HepG2 (cell line): ENCODE data around the gene SRSF2. TPM values are rescaled to one million over a fixed set of nuclear protein-coding genes. Genes with fewer than 3 reads are reported as not detected.

Experiments used
- ERF ChIP-seq: IDR thresholded peaks from 2 replicates; pipeline ENCODE4 v1.6.1; 2018; ENCODE audit warnings: missing biosample characterization, missing genetic modification reagents
- ESRRA ChIP-seq: sonication (generic); formaldehyde crosslinking; IDR thresholded peaks from 2 replicates; pipeline ENCODE4 v1.5.1; 2020; ENCODE audit warnings: mild to moderate bottlenecking, low read depth, missing genetic modification reagents
- FOSL2 ChIP-seq: sonication (generic); formaldehyde crosslinking; IDR thresholded peaks from 2 replicates; pipeline ENCODE4 v1.4.0; 2020; ENCODE audit warnings: missing genetic modification reagents
- PCBP2 ChIP-seq: fragments of 200-400 bp; formaldehyde crosslinking; optimal IDR thresholded peaks from 2 replicates; pipeline ENCODE3; 2018; ENCODE audit warnings: low read length, low read depth; ENCODE audit not compliant: poor library complexity, severe bottlenecking
- TBX3 ChIP-seq: fragments of 450-650 bp; IDR thresholded peaks from 2 replicates; pipeline ENCODE4 v1.6.1; 2017; ENCODE audit warnings: antibody characterized with exemption, mild to moderate bottlenecking, inconsistent platforms, borderline replicate concordance
- ZMYM2 ChIP-seq: sonication (generic); formaldehyde crosslinking; IDR thresholded peaks from 2 replicates; pipeline ENCODE4 v1.8.0; 2022; ENCODE audit warnings: mild to moderate bottlenecking, missing genetic modification reagents
- ZNF205 ChIP-seq: IDR thresholded peaks from 2 replicates; pipeline ENCODE4 v1.6.1; 2018; ENCODE audit warnings: missing biosample characterization, missing genetic modification reagents
- ZNF235 ChIP-seq: sonication (generic); formaldehyde crosslinking; IDR thresholded peaks from 2 replicates; pipeline ENCODE4 v1.8.1; 2023; ENCODE audit warnings: mild to moderate bottlenecking, missing genetic modification reagents, borderline replicate concordance
- ZNF350 ChIP-seq: sonication (generic); formaldehyde crosslinking; IDR thresholded peaks from 2 replicates; pipeline ENCODE4 v1.4.0; 2020; ENCODE audit warnings: mild to moderate bottlenecking, low read depth, missing genetic modification reagents, borderline replicate concordance
- ZNF768 ChIP-seq: sonication (generic); formaldehyde crosslinking; IDR thresholded peaks from 2 replicates; pipeline ENCODE4 v1.4.0; 2020; ENCODE audit warnings: missing genetic modification reagents
- ZNF790 ChIP-seq: sonication (generic); formaldehyde crosslinking; IDR thresholded peaks from 2 replicates; pipeline ENCODE4 v1.8.0; 2022; ENCODE audit warnings: missing genetic modification reagents, mild to moderate bottlenecking, borderline replicate concordance
- polyA plus RNA-seq, 8 experiments: library from polyadenylated mRNA; depleted of rRNA in 3 of 8; stranded (reverse) in 7 of 8; unstranded in 1 of 8; fragments of >200 nt; fragmentation: Illumina TruSeq in 4 of 8; extraction: Trizol in 4 of 8; gene quantifications; 2 replicates each; pipeline versions ENCODE4 v1.2.1 to v1.2.3, GENCODE V29; 2011 to 2016; ENCODE audit warnings: low read depth in 4 of 8, missing spikeins in 1 of 8, mixed read lengths in 1 of 8; ENCODE audit not compliant: insufficient read depth in 1 of 8
- total RNA-seq, 5 experiments: library from RNA; depleted of rRNA; stranded (reverse); fragments of >200 nt; fragmentation: Illumina TruSeq; extraction: Trizol; gene quantifications; 2 replicates each; pipeline ENCODE4 v1.2.3, GENCODE V29; 2016; ENCODE audit warnings: low read depth in 1 of 5
- TF ChIP-seq, protein P1 (sequence below): sonication (generic); formaldehyde crosslinking; IDR thresholded peaks from 2 replicates; pipeline ENCODE4 v1.4.0; 2020; ENCODE audit warnings: low read depth, missing genetic modification reagents
- TF ChIP-seq, protein P2 (sequence below), 2 experiments: fragments of 450-650 bp in 1 of 2; sonication (generic) in 1 of 2; formaldehyde crosslinking in 1 of 2; IDR thresholded peaks; 2 replicates each; pipeline versions ENCODE4 v1.6.1 to v1.8.0; 2016 to 2022; ENCODE audit warnings: antibody characterized with exemption in 1 of 2, mild to moderate bottlenecking in 1 of 2, missing genetic modification reagents in 1 of 2
- TF ChIP-seq, protein P3 (sequence below): IDR thresholded peaks from 2 replicates; pipeline ENCODE4 v1.6.1; 2018; ENCODE audit warnings: missing genetic modification reagents, mild to moderate bottlenecking, missing compliant biosample characterization

Gene SRSF2
- total and polyA plus RNA-seq, 2 of the 13 experiments (the other 11 are each of a cell fraction or from before 2014, with no cell fraction given) = 306 to 319 TPM

GRCh38 chr17:76691379-76692191 lies 45.5 kb downstream of the SRSF2 start (continued):
- TF ChIP-seq, protein P1, sequence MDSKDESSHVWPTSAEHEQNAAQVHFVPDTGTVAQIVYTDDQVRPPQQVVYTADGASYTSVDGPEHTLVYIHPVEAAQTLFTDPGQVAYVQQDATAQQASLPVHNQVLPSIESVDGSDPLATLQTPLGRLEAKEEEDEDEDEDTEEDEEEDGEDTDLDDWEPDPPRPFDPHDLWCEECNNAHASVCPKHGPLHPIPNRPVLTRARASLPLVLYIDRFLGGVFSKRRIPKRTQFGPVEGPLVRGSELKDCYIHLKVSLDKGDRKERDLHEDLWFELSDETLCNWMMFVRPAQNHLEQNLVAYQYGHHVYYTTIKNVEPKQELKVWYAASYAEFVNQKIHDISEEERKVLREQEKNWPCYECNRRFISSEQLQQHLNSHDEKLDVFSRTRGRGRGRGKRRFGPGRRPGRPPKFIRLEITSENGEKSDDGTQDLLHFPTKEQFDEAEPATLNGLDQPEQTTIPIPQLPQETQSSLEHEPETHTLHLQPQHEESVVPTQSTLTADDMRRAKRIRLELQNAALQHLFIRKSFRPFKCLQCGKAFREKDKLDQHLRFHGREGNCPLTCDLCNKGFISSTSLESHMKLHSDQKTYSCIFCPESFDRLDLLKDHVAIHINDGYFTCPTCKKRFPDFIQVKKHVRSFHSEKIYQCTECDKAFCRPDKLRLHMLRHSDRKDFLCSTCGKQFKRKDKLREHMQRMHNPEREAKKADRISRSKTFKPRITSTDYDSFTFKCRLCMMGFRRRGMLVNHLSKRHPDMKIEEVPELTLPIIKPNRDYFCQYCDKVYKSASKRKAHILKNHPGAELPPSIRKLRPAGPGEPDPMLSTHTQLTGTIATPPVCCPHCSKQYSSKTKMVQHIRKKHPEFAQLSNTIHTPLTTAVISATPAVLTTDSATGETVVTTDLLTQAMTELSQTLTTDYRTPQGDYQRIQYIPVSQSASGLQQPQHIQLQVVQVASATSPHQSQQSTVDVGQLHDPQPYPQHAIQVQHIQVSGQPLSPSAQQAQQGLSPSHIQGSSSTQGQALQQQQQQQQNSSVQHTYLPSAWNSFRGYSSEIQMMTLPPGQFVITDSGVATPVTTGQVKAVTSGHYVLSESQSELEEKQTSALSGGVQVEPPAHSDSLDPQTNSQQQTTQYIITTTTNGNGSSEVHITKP (CRISPR knock-in tag) = 0 out of 2 replicates have a peak, but pooled peaks have one; percentile 27
- TF ChIP-seq ZNF790 (CRISPR knock-in tag) (no peak), ZMYM2 (peak; percentile 63; the same call in 1 of the 2 replicates), ESRRA (CRISPR knock-in tag) (peak; percentile 83; the same call in 1 of the 2 replicates), ZNF350 (peak; percentile 70), ZNF205 (CRISPR knock-in tag) (no peak), ERF (peak; percentile 89), TBX3 (no peak), ZNF235 (CRISPR knock-in tag) (no peak), ZNF768 (CRISPR knock-in tag) (peak; percentile 94), PCBP2 (no peak), FOSL2 (peak; percentile 14; the same call in 1 of the 2 replicates)
- TF ChIP-seq, protein P2, sequence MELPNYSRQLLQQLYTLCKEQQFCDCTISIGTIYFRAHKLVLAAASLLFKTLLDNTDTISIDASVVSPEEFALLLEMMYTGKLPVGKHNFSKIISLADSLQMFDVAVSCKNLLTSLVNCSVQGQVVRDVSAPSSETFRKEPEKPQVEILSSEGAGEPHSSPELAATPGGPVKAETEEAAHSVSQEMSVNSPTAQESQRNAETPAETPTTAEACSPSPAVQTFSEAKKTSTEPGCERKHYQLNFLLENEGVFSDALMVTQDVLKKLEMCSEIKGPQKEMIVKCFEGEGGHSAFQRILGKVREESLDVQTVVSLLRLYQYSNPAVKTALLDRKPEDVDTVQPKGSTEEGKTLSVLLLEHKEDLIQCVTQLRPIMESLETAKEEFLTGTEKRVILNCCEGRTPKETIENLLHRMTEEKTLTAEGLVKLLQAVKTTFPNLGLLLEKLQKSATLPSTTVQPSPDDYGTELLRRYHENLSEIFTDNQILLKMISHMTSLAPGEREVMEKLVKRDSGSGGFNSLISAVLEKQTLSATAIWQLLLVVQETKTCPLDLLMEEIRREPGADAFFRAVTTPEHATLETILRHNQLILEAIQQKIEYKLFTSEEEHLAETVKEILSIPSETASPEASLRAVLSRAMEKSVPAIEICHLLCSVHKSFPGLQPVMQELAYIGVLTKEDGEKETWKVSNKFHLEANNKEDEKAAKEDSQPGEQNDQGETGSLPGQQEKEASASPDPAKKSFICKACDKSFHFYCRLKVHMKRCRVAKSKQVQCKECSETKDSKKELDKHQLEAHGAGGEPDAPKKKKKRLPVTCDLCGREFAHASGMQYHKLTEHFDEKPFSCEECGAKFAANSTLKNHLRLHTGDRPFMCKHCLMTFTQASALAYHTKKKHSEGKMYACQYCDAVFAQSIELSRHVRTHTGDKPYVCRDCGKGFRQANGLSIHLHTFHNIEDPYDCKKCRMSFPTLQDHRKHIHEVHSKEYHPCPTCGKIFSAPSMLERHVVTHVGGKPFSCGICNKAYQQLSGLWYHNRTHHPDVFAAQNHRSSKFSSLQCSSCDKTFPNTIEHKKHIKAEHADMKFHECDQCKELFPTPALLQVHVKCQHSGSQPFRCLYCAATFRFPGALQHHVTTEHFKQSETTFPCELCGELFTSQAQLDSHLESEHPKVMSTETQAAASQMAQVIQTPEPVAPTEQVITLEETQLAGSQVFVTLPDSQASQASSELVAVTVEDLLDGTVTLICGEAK (IDR thresholded peaks at IDR 0.05) = no peak
- TF ChIP-seq, protein P2 (CRISPR knock-in tag; IDR thresholded peaks at IDR 0.05) = peak; percentile 67; the same call in 1 of the 2 replicates
- TF ChIP-seq, protein P3, sequence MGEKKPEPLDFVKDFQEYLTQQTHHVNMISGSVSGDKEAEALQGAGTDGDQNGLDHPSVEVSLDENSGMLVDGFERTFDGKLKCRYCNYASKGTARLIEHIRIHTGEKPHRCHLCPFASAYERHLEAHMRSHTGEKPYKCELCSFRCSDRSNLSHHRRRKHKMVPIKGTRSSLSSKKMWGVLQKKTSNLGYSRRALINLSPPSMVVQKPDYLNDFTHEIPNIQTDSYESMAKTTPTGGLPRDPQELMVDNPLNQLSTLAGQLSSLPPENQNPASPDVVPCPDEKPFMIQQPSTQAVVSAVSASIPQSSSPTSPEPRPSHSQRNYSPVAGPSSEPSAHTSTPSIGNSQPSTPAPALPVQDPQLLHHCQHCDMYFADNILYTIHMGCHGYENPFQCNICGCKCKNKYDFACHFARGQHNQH (CRISPR knock-in tag) = peak; percentile 95
